DND-41 (cell line): Measurements from ENCODE around the gene ADAD1.

Experiments used
- ATAC-seq: fragments of 200-7000 bp; cut with Tn5 transposase; 3 replicates; pipeline ENCODE4 v1.9.1; 2021; ENCODE audit warnings: low read depth; ENCODE audit not compliant: insufficient read depth
- DNase-seq: peaks from one replicate; pipeline ENCODE4 v3.0.0-alpha.2; 2020
- H2AFZ ChIP-seq: 2 replicates; pipeline ENCODE4 v1.6.0; 2012; ENCODE audit warnings: low read depth, low read length
- H3K27ac ChIP-seq: 2 replicates; pipeline ENCODE4 v1.5.1; 2012; ENCODE audit warnings: low read length, inconsistent platforms
- H3K27me3 ChIP-seq: fragments of 200-600 bp; sonication (generic); 2 replicates; pipeline ENCODE4 v1.6.0; 2012; ENCODE audit warnings: low read length, mild to moderate bottlenecking, inconsistent platforms; ENCODE audit not compliant: insufficient read depth, poor library complexity
- H3K36me3 ChIP-seq: 2 replicates; pipeline ENCODE4 v1.5.1; 2012; ENCODE audit warnings: low read length, inconsistent platforms; ENCODE audit not compliant: insufficient read depth
- H3K4me1 ChIP-seq: 2 replicates; pipeline ENCODE4 v1.5.1; 2012; ENCODE audit warnings: mild to moderate bottlenecking, low read length; ENCODE audit not compliant: insufficient read depth
- H3K4me2 ChIP-seq: 2 replicates; pipeline ENCODE4 v1.6.0; 2012; ENCODE audit warnings: mild to moderate bottlenecking, moderate library complexity, low read length, inconsistent platforms; ENCODE audit not compliant: insufficient read depth
- H3K4me3 ChIP-seq, 2 experiments: fragments of 200-600 bp in 1 of 2; shearing (Covaris generic) in 1 of 2; 2 replicates each; pipeline ENCODE4 v1.5.1; 2012 to 2016; ENCODE audit warnings: inconsistent platforms in 2 of 2, low read length in 2 of 2, mild to moderate bottlenecking in 2 of 2, low read depth in 1 of 2, moderate library complexity in 1 of 2
- H3K79me2 ChIP-seq: 2 replicates; pipeline ENCODE4 v1.6.0; 2012; ENCODE audit warnings: low read length, inconsistent platforms; ENCODE audit not compliant: insufficient read depth
- H3K9ac ChIP-seq: 2 replicates; pipeline ENCODE4 v1.6.0; 2012; ENCODE audit warnings: low read depth, mild to moderate bottlenecking, inconsistent platforms, low read length, moderate library complexity
- H3K9me3 ChIP-seq: 2 replicates; pipeline ENCODE4 v1.5.1; 2012; ENCODE audit warnings: low read length, moderate library complexity, mild to moderate bottlenecking, inconsistent platforms; ENCODE audit not compliant: insufficient read depth, severe bottlenecking
- H4K20me1 ChIP-seq: 2 replicates; pipeline ENCODE4 v1.6.0; 2012; ENCODE audit warnings: low read length; ENCODE audit not compliant: insufficient read depth
- EZH2 ChIP-seq: IDR thresholded peaks from 3 replicates; pipeline ENCODE4 v1.6.1; 2012; ENCODE audit warnings: borderline replicate concordance, low read depth, mild to moderate bottlenecking, moderate library complexity, low read length, inconsistent platforms; ENCODE audit not compliant: severe bottlenecking
- TF ChIP-seq, protein P1 (sequence below): IDR thresholded peaks from 2 replicates; pipeline ENCODE4 v1.5.1; 2012; ENCODE audit warnings: borderline replicate concordance, low read length, moderate library complexity, mild to moderate bottlenecking; ENCODE audit not compliant: poor library complexity, severe bottlenecking; ENCODE audit errors: extremely low read depth

The ADAD1 gene

DNA sequence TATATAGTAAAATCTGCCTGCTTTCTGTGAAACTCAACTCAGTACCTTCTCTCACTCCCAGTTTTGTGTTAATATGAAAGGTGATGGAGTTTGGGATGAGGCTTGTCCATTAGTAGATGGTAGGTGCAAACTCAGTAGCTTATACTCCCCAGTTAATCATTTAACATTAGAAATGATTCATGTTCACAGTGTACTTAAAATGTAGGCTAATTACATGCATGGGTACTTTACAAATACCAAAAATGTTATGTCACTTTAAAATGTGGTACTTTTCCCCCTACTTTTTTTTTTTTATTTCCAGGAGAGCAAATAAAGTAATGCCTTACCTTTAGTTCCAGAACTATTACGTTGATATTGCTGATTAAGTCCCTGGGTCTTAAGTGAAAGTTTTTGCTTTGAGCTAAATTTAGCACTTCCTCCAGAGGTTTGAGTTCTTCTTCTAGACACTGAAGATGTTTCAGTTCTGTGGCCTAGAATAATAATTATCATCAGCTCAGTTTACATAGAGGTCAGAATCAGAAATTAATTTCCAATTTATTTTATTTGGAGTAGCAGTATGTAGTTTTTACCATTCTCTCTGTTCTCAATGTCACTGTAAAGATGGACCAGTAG, 74.7 kb downstream of the ADAD1 start:
- Histone ChIP-seq H3K4me1 (no peaks in the 10 kb centered on the region; the same call in 1 of the 2 replicates), H4K20me1 (no peaks in the 10 kb centered on the region), H3K27ac (no peak overlapping the region), H3K79me2 (no peaks in the 10 kb centered on the region), H3K9ac (no peak overlapping the region), H3K9me3 (no peaks in the 10 kb centered on the region), H3K4me2 (no peak overlapping the region), H3K4me3 (no peak overlapping the region), H2AFZ (no peak overlapping the region), H3K27me3 (peaks cover 11% of the 10 kb centered on the region), H3K36me3 (no peaks in the 10 kb centered on the region)
- DNase-seq = no peak
- TF ChIP-seq, protein P1, sequence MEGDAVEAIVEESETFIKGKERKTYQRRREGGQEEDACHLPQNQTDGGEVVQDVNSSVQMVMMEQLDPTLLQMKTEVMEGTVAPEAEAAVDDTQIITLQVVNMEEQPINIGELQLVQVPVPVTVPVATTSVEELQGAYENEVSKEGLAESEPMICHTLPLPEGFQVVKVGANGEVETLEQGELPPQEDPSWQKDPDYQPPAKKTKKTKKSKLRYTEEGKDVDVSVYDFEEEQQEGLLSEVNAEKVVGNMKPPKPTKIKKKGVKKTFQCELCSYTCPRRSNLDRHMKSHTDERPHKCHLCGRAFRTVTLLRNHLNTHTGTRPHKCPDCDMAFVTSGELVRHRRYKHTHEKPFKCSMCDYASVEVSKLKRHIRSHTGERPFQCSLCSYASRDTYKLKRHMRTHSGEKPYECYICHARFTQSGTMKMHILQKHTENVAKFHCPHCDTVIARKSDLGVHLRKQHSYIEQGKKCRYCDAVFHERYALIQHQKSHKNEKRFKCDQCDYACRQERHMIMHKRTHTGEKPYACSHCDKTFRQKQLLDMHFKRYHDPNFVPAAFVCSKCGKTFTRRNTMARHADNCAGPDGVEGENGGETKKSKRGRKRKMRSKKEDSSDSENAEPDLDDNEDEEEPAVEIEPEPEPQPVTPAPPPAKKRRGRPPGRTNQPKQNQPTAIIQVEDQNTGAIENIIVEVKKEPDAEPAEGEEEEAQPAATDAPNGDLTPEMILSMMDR = no peak
- TF ChIP-seq EZH2 = no peak
- ATAC-seq = no peak

DNA sequence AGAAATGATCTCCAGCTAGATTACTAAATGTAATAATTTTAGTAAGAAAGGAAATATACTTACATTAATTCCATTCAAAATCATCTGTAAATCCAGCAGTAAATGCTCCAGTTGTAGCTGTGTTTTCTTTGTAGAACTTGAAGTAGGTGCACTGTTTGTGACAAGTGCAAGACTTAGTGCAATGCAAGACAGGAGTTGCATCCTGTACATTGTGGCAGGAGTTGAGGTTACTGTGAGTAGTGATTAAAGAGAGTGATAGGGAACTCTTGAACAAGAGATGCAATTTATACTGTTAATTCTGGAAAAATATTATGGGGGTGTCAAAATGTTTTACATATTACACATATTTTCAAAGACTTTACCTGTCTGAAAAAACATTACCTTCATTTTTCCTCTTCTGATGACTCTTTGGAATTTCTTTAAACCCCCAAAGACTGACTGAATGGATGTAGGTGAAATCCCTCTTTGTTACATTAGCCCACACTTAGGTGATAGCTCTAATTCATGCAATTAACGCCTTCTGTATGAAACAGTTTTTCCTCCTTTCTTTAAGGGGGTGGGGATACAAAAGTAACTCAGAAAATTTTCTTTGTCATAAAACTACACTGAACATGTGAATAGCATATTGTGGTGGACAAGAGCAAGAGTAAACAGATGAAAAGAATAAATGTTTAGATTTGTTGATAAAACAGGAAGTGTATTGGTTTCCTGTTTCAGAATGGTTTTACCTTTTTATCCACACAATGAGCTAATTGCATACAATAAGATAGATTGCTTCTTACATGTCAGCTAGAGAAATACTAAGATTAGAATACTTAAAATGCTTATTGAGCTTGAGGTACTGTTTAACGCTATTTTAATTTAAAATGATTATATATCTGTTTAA, 77.7 kb downstream of the ADAD1 start, which contains the start of gene IL2:
Gene IL2 (minus strand): TSS at position 495 of the 886 bp plus-strand sequence. CDS start 285 bp downstream, at position 210.
- Histone ChIP-seq H4K20me1 (no peaks in the 10 kb centered on the region), H3K79me2 (no peaks in the 10 kb centered on the region), H3K9me3 (no peaks in the 10 kb centered on the region), H2AFZ (no peak within 1 kb of the TSS), H3K4me3 (no peak within 1 kb of the TSS), H3K4me1 (no peaks in the 10 kb centered on the region; the same call in 1 of the 2 replicates), H3K27me3 (peaks cover 11% of the 10 kb centered on the region), H3K27ac (no peak within 1 kb of the TSS), H3K36me3 (no peaks in the 10 kb centered on the region), H3K9ac (no peak within 1 kb of the TSS), H3K4me2 (no peak within 1 kb of the TSS)
- no peak for TF ChIP-seq EZH2
- TF ChIP-seq, protein P1 = no peak
- no peak for ATAC-seq
- DNase-seq = no peak

DNA sequence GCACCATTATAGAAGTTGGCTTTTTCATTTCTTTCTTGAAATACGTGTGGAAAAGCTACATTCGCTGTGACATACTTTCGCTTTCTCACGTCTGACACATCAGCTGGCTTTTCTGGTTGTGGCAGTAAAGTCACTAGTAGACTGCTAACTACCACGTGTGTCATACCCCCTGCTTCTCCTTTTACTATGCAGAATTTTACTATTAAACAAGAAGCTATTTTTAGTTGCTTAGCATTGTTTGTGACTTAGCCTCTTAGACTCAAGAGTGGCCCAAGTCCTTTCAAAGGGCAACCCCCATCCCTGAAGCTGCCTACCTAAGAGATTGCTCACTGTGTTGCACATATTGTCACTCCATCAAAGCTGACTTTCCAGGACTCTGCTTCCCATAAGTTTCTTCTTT, 79.8 kb downstream of the ADAD1 start:
- TF ChIP-seq, protein P1 = no peak
- no peak for TF ChIP-seq EZH2
- Histone ChIP-seq H3K27me3 (peaks cover 11% of the 10 kb centered on the region), H3K9ac (no peak overlapping the region), H3K79me2 (no peaks in the 10 kb centered on the region), H3K4me2 (peak overlapping the region; percentile 49; the same call in 1 of the 2 replicates), H3K27ac (no peak overlapping the region), H4K20me1 (no peaks in the 10 kb centered on the region), H3K4me1 (no peaks in the 10 kb centered on the region; the same call in 1 of the 2 replicates), H3K36me3 (no peaks in the 10 kb centered on the region), H3K4me3 (peak overlapping the region in 1 of 2 experiments; percentile 12; a peak in 1 of 4 replicates), H3K9me3 (no peaks in the 10 kb centered on the region), H2AFZ (0 out of 2 replicates have a peak overlapping the region, but pooled peaks have one; percentile 14)
- ATAC-seq (peak; percentile 84), DNase-seq (peak; percentile 8)
